Measurements from ENCODE around the gene TCEA2. TPM values are rescaled to one million over a fixed set of nuclear protein-coding genes. Genes with fewer than 3 reads are reported as not detected.
A peak's percentile ranks its signal among the peaks of the same experiment; 100 is the strongest.

The TCEA2 gene
- total and polyA plus RNA-seq, 2 of the 13 experiments (the other 11 are each of a cell fraction or from before 2014, with no cell fraction given): 28.1 to 33.7 TPM

GRCh38 chr20:64055893-64056638 lies 6.9 kb upstream of the TCEA2 start (continued):
- TF ChIP-seq ZNF432 (CRISPR knock-in tag; IDR thresholded peaks at IDR 0.05; ENCODE audit: borderline replicate concordance): no peak
- peak; percentile 44; the same call in 1 of the 2 replicates for TF ChIP-seq ZNF292 (CRISPR knock-in tag; IDR thresholded peaks at IDR 0.05; ENCODE audit: borderline replicate concordance, low read depth)
- TF ChIP-seq ZMAT5 (CRISPR knock-in tag; IDR thresholded peaks at IDR 0.05; ENCODE audit: borderline replicate concordance, low read depth): no peak
- peak; percentile 13; the same call in 1 of the 2 replicates for TF ChIP-seq ZKSCAN1 (IDR thresholded peaks at IDR 0.05; ENCODE audit: low read length)
- no peak; the same call in 1 of the 2 replicates for TF ChIP-seq ZBTB14 (CRISPR knock-in tag; IDR thresholded peaks at IDR 0.05)
- no peak for TF ChIP-seq ZNF10 (CRISPR knock-in tag; IDR thresholded peaks at IDR 0.05; ENCODE audit: borderline replicate concordance, low read depth)
- no peak for TF ChIP-seq ZNF430 (CRISPR knock-in tag; IDR thresholded peaks at IDR 0.05)
- 0 out of 2 replicates have a peak, but pooled peaks have one; percentile 42 for TF ChIP-seq ZBTB26 (CRISPR knock-in tag; IDR thresholded peaks at IDR 0.05; ENCODE audit: borderline replicate concordance)
- TF ChIP-seq BCLAF1 (IDR thresholded peaks at IDR 0.05): no peak
- no peak for TF ChIP-seq GLMP (CRISPR knock-in tag; IDR thresholded peaks at IDR 0.05; ENCODE audit: borderline replicate concordance)
- no peak for TF ChIP-seq NFYC (CRISPR knock-in tag; IDR thresholded peaks at IDR 0.05)
- 0 out of 4 replicates have a peak, but pooled peaks of 1 of the 2 experiments have one; percentile 21 for TF ChIP-seq NR2F1 (CRISPR knock-in tag; IDR thresholded peaks at IDR 0.05)
- peak; percentile 16; the same call in 1 of the 2 replicates for TF ChIP-seq GATA4 (IDR thresholded peaks at IDR 0.05; ENCODE audit: borderline replicate concordance, low read depth)
- no peak for TF ChIP-seq CENPX (CRISPR knock-in tag; IDR thresholded peaks at IDR 0.05)
- TF ChIP-seq HNRNPUL1 (IDR thresholded peaks at IDR 0.05; ENCODE audit: low read depth, low read length): no peak
- TF ChIP-seq ZNF24 (IDR thresholded peaks at IDR 0.05): no peak
- no peak for TF ChIP-seq ZNF598 (CRISPR knock-in tag; IDR thresholded peaks at IDR 0.05; ENCODE audit: borderline replicate concordance)
- no peak for TF ChIP-seq BCL3 (CRISPR knock-in tag; IDR thresholded peaks at IDR 0.05)
- no peak for TF ChIP-seq ZNF224 (CRISPR knock-in tag; IDR thresholded peaks at IDR 0.05)
- no peak for TF ChIP-seq ZNF777 (CRISPR knock-in tag; IDR thresholded peaks at IDR 0.05)
